Ishikawa (cell line): ENCODE results near the gene FAM234B.

ENCODE experiments used
- CEBPB ChIP-seq: IDR thresholded peaks from 2 replicates; pipeline ENCODE4 v1.6.1; 2012
- EGR1 ChIP-seq: IDR thresholded peaks from 2 replicates; pipeline ENCODE4 v1.6.1; 2012
- FOXM1 ChIP-seq: IDR thresholded peaks from 2 replicates; pipeline ENCODE4 v1.6.1; 2012; ENCODE audit warnings: low read depth, borderline replicate concordance
- NFIC ChIP-seq: IDR thresholded peaks from 2 replicates; pipeline ENCODE4 v1.6.1; 2012
- RAD21 ChIP-seq: IDR thresholded peaks from 2 replicates; pipeline ENCODE4 v1.6.1; 2012; ENCODE audit warnings: low read depth
- TAF1 ChIP-seq: IDR thresholded peaks from 2 replicates; pipeline ENCODE4 v1.6.1; 2012; ENCODE audit warnings: low read depth, mild to moderate bottlenecking
- TEAD4 ChIP-seq: IDR thresholded peaks from 2 replicates; pipeline ENCODE4 v1.6.1; 2012
- YY1 ChIP-seq: IDR thresholded peaks from 2 replicates; pipeline ENCODE4 v1.6.1; 2012; ENCODE audit warnings: low read depth
- ZBTB7A ChIP-seq: IDR thresholded peaks from 2 replicates; pipeline ENCODE4 v1.6.1; 2012; ENCODE audit warnings: low read depth
- TF ChIP-seq, protein P1 (sequence below): IDR thresholded peaks from 2 replicates; pipeline ENCODE4 v1.6.1; 2012
- TF ChIP-seq, protein P2 (sequence below): IDR thresholded peaks from 2 replicates; pipeline ENCODE4 v1.6.1; 2012; ENCODE audit warnings: low read depth, mild to moderate bottlenecking

DNA sequence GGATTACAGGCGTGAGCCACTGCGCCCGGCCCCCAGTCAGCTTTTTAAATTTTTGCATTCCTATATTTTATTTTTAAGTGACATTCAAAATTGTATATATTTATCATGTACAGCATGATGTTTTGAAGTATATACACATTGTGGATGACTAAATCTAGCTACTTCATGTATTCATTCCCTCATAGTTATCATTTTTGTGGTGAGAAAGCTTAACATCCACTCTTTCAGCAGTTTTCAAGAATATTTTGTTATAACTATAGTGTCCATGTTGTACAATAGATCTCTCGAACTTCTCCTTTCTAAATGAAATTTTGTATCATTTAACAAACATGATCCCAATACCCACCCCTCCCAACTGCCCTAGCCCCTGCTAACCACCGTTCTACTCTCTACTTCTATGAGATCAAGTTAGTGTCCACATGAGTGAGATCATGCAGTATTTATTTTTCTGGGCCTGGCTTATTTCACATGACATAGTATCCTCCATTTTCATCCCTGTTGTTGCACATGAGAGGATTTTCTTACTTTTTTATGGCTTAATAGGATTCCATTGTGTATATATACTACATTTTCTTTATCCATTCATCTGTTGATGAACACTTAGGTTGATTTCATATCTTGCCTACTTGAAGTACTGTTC is 35.3 kb upstream of the FAM234B start:
- TF ChIP-seq YY1 (no peak), EGR1 (no peak), RAD21 (no peak), CEBPB (no peak), FOXM1 (no peak), ZBTB7A (no peak), TEAD4 (no peak), TAF1 (no peak), NFIC (no peak)
- TF ChIP-seq, protein P1, sequence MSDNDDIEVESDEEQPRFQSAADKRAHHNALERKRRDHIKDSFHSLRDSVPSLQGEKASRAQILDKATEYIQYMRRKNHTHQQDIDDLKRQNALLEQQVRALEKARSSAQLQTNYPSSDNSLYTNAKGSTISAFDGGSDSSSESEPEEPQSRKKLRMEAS, result no peak
- TF ChIP-seq, protein P2, sequence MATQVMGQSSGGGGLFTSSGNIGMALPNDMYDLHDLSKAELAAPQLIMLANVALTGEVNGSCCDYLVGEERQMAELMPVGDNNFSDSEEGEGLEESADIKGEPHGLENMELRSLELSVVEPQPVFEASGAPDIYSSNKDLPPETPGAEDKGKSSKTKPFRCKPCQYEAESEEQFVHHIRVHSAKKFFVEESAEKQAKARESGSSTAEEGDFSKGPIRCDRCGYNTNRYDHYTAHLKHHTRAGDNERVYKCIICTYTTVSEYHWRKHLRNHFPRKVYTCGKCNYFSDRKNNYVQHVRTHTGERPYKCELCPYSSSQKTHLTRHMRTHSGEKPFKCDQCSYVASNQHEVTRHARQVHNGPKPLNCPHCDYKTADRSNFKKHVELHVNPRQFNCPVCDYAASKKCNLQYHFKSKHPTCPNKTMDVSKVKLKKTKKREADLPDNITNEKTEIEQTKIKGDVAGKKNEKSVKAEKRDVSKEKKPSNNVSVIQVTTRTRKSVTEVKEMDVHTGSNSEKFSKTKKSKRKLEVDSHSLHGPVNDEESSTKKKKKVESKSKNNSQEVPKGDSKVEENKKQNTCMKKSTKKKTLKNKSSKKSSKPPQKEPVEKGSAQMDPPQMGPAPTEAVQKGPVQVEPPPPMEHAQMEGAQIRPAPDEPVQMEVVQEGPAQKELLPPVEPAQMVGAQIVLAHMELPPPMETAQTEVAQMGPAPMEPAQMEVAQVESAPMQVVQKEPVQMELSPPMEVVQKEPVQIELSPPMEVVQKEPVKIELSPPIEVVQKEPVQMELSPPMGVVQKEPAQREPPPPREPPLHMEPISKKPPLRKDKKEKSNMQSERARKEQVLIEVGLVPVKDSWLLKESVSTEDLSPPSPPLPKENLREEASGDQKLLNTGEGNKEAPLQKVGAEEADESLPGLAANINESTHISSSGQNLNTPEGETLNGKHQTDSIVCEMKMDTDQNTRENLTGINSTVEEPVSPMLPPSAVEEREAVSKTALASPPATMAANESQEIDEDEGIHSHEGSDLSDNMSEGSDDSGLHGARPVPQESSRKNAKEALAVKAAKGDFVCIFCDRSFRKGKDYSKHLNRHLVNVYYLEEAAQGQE, result no peak
